ENCODE measurements around the gene RRAS2. TPM values are rescaled to one million over a fixed set of nuclear protein-coding genes. Genes with fewer than 3 reads are reported as not detected.

Gene RRAS2
- total RNA-seq, 2 experiments from 2014 or later = 36.6 to 36.8 TPM

DNA sequence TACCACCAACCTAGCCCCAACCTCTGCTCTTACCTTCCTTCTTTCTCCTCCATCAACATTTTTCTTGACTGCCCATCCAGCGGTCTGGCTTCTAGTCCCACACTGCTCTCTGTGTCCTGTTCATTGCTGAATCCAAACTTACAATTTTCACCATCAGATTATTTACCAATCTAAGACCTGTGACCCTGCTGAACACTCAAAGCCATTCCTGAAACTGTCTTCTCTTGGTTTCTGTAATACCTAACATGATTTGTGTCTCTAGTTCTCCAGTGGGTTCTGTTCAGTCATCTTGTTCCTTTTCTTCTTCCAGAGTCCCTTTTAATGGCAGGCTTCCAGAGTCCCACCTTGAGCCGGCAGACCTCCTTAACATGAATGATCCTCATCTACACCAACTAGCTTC, 24.1 kb downstream of the RRAS2 start:
- intact Hi-C loops (cut with micrococcal nuclease) = loop anchor here (10.0 kb wide), 1 partner anchor 470 kb away; no protein-coding TSS in a partner anchor

GRCh38 chr11:14334192-14334591, 24.8 kb downstream of the RRAS2 start:
- Mint-ChIP-seq H3K4me1 (ENCODE audit: low read depth) (peaks cover 42% of the 10 kb centered on the region), H3K36me3 (ENCODE audit: low read depth) (peaks cover 16% of the 10 kb centered on the region), H3K27me3 (ENCODE audit: low read depth) (no peaks in the 10 kb centered on the region), H3K4me3 (no peak overlapping the region), H3K27ac (no peak overlapping the region), H3K9me3 (peaks cover 17% of the 10 kb centered on the region)
- intact Hi-C loops (cut with micrococcal nuclease) = loop anchor here (10.0 kb wide), 1 partner anchor 469 kb away; no protein-coding TSS in a partner anchor
- CTCF ChIA-PET = interaction anchor here (1.0 to 1.4 kb wide), 3 partner anchors 9 to 84 kb away, joined by 3 to 5 read pairs (median 4); no protein-coding TSS in a partner anchor
- DNase-seq = no peak

More for the DNA sequence above, 24.1 kb downstream of the RRAS2 start:
- H3K27ac Mint-ChIP-seq = peak overlapping the region; percentile 18
- peaks cover 17% of the 10 kb centered on the region for H3K9me3 Mint-ChIP-seq
- peaks cover 45% of the 10 kb centered on the region for H3K4me1 Mint-ChIP-seq (ENCODE audit: low read depth)
- no peak for DNase-seq
- CTCF ChIA-PET = no interaction called here
- no peak overlapping the region for H3K4me3 Mint-ChIP-seq
- H3K27me3 Mint-ChIP-seq (ENCODE audit: low read depth) = no peaks in the 10 kb centered on the region
- H3K36me3 Mint-ChIP-seq (ENCODE audit: low read depth) = peaks cover 16% of the 10 kb centered on the region

DNA sequence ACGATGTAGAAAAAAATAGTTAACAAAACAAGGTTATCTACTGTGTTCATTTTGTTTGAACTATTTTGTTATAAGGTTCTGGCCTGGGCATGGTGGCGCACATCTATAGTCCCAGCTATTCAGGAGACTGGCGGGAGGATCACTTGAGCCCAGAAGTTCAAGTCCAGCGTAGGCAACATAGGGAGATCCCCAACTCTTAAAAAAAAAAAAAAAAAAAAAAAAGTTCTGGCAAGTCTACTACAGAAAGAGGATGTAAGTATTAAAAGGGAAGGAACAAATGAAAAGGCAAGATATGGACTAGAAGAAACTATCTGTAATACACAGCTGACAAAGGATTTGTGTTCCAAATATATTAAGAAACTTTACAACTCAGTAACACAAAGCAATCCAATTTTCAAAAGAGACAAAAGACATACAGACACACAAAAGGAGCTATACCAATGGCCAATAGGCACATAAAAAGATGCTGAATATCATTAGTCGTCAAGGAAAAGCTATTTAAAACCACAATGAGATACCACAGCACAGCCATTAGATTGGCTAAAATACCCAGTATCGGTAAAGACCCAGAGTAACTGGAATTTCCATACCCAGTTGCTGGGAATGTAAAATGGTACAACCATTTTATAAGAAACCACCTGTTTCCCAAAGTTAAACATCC, 27.4 kb downstream of the RRAS2 start:
- Mint-ChIP-seq H3K4me3 (no peak overlapping the region), H3K4me1 (ENCODE audit: low read depth) (peaks cover 40% of the 10 kb centered on the region)

DNA sequence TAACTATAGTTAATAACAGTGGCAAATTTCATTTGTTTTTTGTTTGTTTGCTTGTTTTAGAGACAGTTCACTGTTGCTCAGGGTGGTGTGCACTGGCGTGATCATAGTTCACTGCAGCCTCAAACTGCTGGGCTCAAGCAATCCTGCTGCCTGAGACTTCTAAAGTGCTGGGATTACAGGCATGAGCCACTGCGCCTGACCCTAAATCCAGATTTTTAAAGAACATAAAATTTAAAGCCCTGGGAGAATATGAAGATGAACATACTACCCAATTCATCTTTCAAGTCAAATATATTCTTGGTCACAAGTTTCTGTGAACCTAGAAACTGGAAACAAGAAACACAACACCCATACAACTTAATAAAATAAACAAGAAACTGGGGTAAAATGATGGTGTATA, 28.1 kb downstream of the RRAS2 start:
- no peak overlapping the region for H3K4me3 Mint-ChIP-seq
- H3K9me3 Mint-ChIP-seq = peaks cover 4% of the 10 kb centered on the region
- H3K27ac Mint-ChIP-seq = no peak overlapping the region
- intact Hi-C loops (cut with micrococcal nuclease) = loop anchor here (10.0 kb wide), 1 partner anchor 466 kb away; no protein-coding TSS in a partner anchor
- peaks cover 33% of the 10 kb centered on the region for H3K4me1 Mint-ChIP-seq (ENCODE audit: low read depth)
- peaks cover 9% of the 10 kb centered on the region for H3K36me3 Mint-ChIP-seq (ENCODE audit: low read depth)
- no peak for DNase-seq
- CTCF ChIA-PET = interaction anchor here (1.1 kb wide), 1 partner anchor 30 kb away, joined by 3 read pairs; no protein-coding TSS in a partner anchor
- no peaks in the 10 kb centered on the region for H3K27me3 Mint-ChIP-seq (ENCODE audit: low read depth)

More for the DNA sequence above, 27.4 kb downstream of the RRAS2 start:
- intact Hi-C loops (cut with micrococcal nuclease) = loop anchor here (10.0 kb wide), 1 partner anchor 467 kb away; no protein-coding TSS in a partner anchor
- peaks cover 11% of the 10 kb centered on the region for H3K9me3 Mint-ChIP-seq
- peaks cover 16% of the 10 kb centered on the region for H3K36me3 Mint-ChIP-seq (ENCODE audit: low read depth)
- no peaks in the 10 kb centered on the region for H3K27me3 Mint-ChIP-seq (ENCODE audit: low read depth)
- CTCF ChIA-PET = interaction anchor here (1.1 kb wide), 1 partner anchor 31 kb away, joined by 3 read pairs; no protein-coding TSS in a partner anchor
- DNase-seq = no peak
- no peak overlapping the region for H3K27ac Mint-ChIP-seq

- CTCF ChIA-PET = interaction anchor here (0.9 kb wide), 1 partner anchor 8 kb away, joined by 3 read pairs; no protein-coding TSS in a partner anchor
- no peaks in the 10 kb centered on the region for H3K9me3 Mint-ChIP-seq
- intact Hi-C loops (cut with micrococcal nuclease) = loop anchor here (10.0 kb wide), 1 partner anchor 465 kb away; no protein-coding TSS in a partner anchor
- H3K27me3 Mint-ChIP-seq (ENCODE audit: low read depth) = no peaks in the 10 kb centered on the region
- H3K27ac Mint-ChIP-seq = no peak overlapping the region
- DNase-seq = no peak
- H3K36me3 Mint-ChIP-seq (ENCODE audit: low read depth) = peaks cover 3% of the 10 kb centered on the region
- H3K4me3 Mint-ChIP-seq = no peak overlapping the region
- H3K4me1 Mint-ChIP-seq (ENCODE audit: low read depth) = peaks cover 23% of the 10 kb centered on the region
These were observed 29.3 kb downstream of the RRAS2 start for GRCh38 chr11:14329702-14330101.

- intact Hi-C loops (cut with micrococcal nuclease) = no loop called here
- Mint-ChIP-seq H3K27ac (no peak overlapping the region), H3K9me3 (no peaks in the 10 kb centered on the region), H3K4me3 (no peak overlapping the region), H3K4me1 (ENCODE audit: low read depth) (peaks cover 22% of the 10 kb centered on the region), H3K36me3 (ENCODE audit: low read depth) (peaks cover 2% of the 10 kb centered on the region), H3K27me3 (ENCODE audit: low read depth) (no peaks in the 10 kb centered on the region)
- CTCF ChIA-PET = no interaction called here
- no peak for DNase-seq
These were observed 31.9 kb downstream of the RRAS2 start for GRCh38 chr11:14327116-14327515.

DNA sequence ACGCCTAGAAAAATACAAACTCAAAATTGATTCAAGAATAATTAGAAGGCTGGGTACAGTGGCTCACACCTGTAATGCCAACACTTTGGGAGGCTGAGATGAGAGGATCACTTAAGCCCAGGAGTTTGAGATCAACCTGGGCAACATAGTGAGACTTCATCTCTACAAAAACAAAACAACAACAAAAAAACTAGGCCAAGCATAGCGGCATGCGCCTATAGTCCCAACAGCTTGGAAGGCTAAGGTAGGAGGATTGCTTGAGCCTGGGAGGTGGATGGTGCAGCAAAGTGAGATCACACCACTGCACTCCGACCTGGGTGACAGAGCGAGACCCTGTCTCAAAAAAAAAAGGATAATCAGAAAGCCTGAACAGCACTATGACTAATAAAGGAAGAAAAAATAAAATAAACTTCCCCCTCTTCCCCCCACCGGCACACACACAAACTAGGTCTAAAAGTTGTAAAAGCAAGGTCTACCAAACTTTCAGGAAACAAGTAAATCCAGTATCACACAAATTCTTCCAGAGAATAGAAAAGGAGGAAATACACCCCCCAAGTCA, 35.8 kb downstream of the RRAS2 start:
- Mint-ChIP-seq H3K9me3 (no peaks in the 10 kb centered on the region), H3K27me3 (ENCODE audit: low read depth) (no peaks in the 10 kb centered on the region), H3K4me1 (ENCODE audit: low read depth) (peaks cover 38% of the 10 kb centered on the region), H3K36me3 (ENCODE audit: low read depth) (no peaks in the 10 kb centered on the region), H3K27ac (no peak overlapping the region), H3K4me3 (no peak overlapping the region)
- CTCF ChIA-PET = no interaction called here
- intact Hi-C loops (cut with micrococcal nuclease) = no loop called here
- no peak for DNase-seq

DNA sequence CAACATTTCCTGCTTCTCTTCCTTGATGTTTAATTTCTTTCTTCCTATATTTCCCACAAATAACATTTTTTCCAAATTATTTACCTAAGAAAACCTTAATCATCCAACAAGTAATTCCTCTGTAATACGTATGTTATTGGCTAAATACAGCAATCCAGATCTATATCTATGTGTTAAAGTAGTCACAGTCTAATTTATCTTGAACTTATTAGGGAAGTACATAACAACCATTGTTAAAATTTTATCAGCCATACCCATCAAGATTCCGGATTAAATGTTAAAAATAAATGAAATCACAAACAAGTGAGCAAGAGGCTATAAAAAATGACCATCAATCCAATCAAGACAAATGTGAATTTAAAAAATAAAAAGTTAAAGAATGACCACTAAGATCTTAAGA, 36.5 kb downstream of the RRAS2 start:
- Mint-ChIP-seq H3K4me3 (no peak overlapping the region), H3K4me1 (ENCODE audit: low read depth) (peaks cover 36% of the 10 kb centered on the region), H3K9me3 (no peaks in the 10 kb centered on the region)

DNA sequence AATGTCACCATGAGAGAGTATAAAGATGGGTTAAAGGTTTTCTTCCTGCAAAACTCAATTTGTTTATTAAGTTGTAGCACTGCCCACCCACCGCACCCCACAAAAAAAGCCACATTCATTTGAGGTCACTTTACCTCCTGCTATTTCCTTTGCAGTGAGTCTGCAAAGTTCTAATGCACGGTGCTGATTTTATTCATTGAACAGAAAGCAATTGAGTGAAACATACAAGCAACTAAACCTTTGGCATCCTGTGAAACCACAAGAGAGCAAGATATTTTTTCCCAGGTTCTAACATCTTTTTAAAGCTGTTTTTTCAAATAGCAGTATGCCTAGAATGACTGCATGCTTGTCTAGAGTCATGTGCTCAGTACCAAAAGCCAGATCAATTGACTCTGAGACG, 39.0 kb downstream of the RRAS2 start:
- Mint-ChIP-seq H3K4me3 (no peak overlapping the region), H3K9me3 (no peaks in the 10 kb centered on the region), H3K27ac (no peak overlapping the region), H3K36me3 (ENCODE audit: low read depth) (no peaks in the 10 kb centered on the region), H3K27me3 (ENCODE audit: low read depth) (no peaks in the 10 kb centered on the region), H3K4me1 (ENCODE audit: low read depth) (peaks cover 36% of the 10 kb centered on the region)
- intact Hi-C loops (cut with micrococcal nuclease) = loop anchor here (2.0 kb wide), 1 partner anchor 39 kb away; the partner anchor contains the start of gene RRAS2
- peak; percentile 55 for DNase-seq
- CTCF ChIA-PET = interaction anchor here (0.6 to 1.5 kb wide), 4 partner anchors 19 to 135 kb away, joined by 3 to 5 read pairs (median 4); no protein-coding TSS in a partner anchor

More for the DNA sequence above, 36.5 kb downstream of the RRAS2 start:
- H3K27me3 Mint-ChIP-seq (ENCODE audit: low read depth) = no peaks in the 10 kb centered on the region
- no peak for DNase-seq
- CTCF ChIA-PET = no interaction called here
- intact Hi-C loops (cut with micrococcal nuclease) = no loop called here
- no peaks in the 10 kb centered on the region for H3K36me3 Mint-ChIP-seq (ENCODE audit: low read depth)
- H3K27ac Mint-ChIP-seq = no peak overlapping the region

GRCh38 chr11:14318581-14318981, 40.4 kb downstream of the RRAS2 start:
- H3K9me3 Mint-ChIP-seq = no peaks in the 10 kb centered on the region
- H3K36me3 Mint-ChIP-seq (ENCODE audit: low read depth) = no peaks in the 10 kb centered on the region
- CTCF ChIA-PET = interaction anchor here (0.7 to 1.5 kb wide), 2 partner anchors 10 to 27 kb away, joined by 3 to 6 read pairs; no protein-coding TSS in a partner anchor
- DNase-seq = no peak
- intact Hi-C loops (cut with micrococcal nuclease) = no loop called here
- H3K4me1 Mint-ChIP-seq (ENCODE audit: low read depth) = peaks cover 48% of the 10 kb centered on the region
- no peaks in the 10 kb centered on the region for H3K27me3 Mint-ChIP-seq (ENCODE audit: low read depth)
- H3K27ac Mint-ChIP-seq = no peak overlapping the region
- H3K4me3 Mint-ChIP-seq = no peak overlapping the region

DNA sequence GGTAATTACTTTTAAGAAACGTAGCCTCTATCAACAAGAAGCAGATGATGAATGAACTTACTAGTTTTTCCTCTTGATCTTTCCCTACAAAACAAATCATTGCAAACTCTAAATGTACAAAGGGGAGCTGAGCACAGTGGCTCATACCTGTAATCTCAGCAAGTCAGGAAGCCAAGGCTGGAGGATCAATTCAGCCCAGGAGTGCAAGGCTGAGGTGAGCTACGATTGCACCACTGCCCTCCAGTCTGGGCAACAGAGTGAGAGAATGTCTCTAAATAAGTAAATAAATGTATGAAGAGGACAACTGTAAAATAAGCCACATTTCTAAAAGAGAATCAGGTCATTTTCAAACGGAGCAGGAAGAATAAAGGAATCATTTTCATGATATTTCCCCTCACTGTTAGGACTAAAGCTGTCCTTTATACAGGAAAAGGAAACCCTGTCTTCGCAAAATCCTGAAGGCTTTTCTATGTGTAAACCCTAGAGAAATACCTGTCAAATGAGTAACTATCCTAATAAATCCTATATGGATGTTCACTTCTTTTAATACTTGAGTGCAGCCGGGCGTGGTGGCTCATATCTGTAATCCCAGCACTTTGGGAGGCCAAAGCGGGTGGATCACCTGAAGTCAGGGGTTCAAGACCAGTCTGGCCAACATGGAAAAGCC, 41.2 kb downstream of the RRAS2 start:
- intact Hi-C loops (cut with micrococcal nuclease) = no loop called here
- CTCF ChIA-PET = interaction anchor here (0.6 to 1.5 kb wide), 2 partner anchors 9 to 360 kb away, joined by 4 to 6 read pairs; no protein-coding TSS in a partner anchor
- H3K9me3 Mint-ChIP-seq = no peaks in the 10 kb centered on the region
- peaks cover 56% of the 10 kb centered on the region for H3K4me1 Mint-ChIP-seq (ENCODE audit: low read depth)
- DNase-seq = no peak
- no peak overlapping the region for H3K4me3 Mint-ChIP-seq
- no peaks in the 10 kb centered on the region for H3K27me3 Mint-ChIP-seq (ENCODE audit: low read depth)
- H3K36me3 Mint-ChIP-seq (ENCODE audit: low read depth) = no peaks in the 10 kb centered on the region
- no peak overlapping the region for H3K27ac Mint-ChIP-seq

- Mint-ChIP-seq H3K36me3 (ENCODE audit: low read depth) (no peaks in the 10 kb centered on the region), H3K4me1 (ENCODE audit: low read depth) (peaks cover 51% of the 10 kb centered on the region), H3K4me3 (no peak overlapping the region), H3K9me3 (no peaks in the 10 kb centered on the region), H3K27me3 (ENCODE audit: low read depth) (no peaks in the 10 kb centered on the region), H3K27ac (no peak overlapping the region)
- intact Hi-C loops (cut with micrococcal nuclease) = no loop called here
- CTCF ChIA-PET = interaction anchor here (1.0 to 2.0 kb wide), 3 partner anchors 15 to 139 kb away, joined by 3 to 5 read pairs (median 5); no protein-coding TSS in a partner anchor
- DNase-seq = no peak
These were observed 43.9 kb downstream of the RRAS2 start for GRCh38 chr11:14315130-14315529.
